SK-N-SH (cell line): ENCODE data around the gene PGAP3. TPM values are rescaled to one million over a fixed set of nuclear protein-coding genes. Genes with fewer than 3 reads are reported as not detected.

Experiments used
- CTCF ChIA-PET: fragments of 300-600, 350-600 bp; formaldehyde crosslinking; extraction: SDS; loops from one replicate; lab custom pipeline; 2021; lab: Yijun Ruan, JAX
- POLR2A ChIA-PET: fragments of 350-600 bp; sonication (Branson Sonifier 250); formaldehyde crosslinking; extraction: SDS; loops from one replicate; lab custom pipeline; 2020; ENCODE audit warnings: antibody characterized with exemption, inconsistent platforms; lab: Yijun Ruan, JAX
- DNase-seq: peaks from one replicate; pipeline ENCODE4 v3.0.0; 2012
- H2AFZ ChIP-seq: fragments of 200-600 bp; sonication (generic); 2 replicates; pipeline ENCODE4 v1.8.1; 2016; ENCODE audit warnings: antibody characterized with exemption, mild to moderate bottlenecking, low read depth
- H3F3A ChIP-seq: fragments of 200-600 bp; sonication (generic); replicated peaks from 2 replicates; pipeline ENCODE3; 2016; ENCODE audit warnings: antibody characterized with exemption, mild to moderate bottlenecking; ENCODE audit not compliant: insufficient read depth
- H3K27ac ChIP-seq, 2 experiments: fragments of 200-500 bp in 1 of 2; fragments of 200-600 bp in 1 of 2; sonication (Bioruptor generic) in 1 of 2; sonication (generic), shearing (Covaris generic) in 1 of 2; 2 replicates each; pipeline versions ENCODE4 v1.5.1 to v1.6.1; 2014 to 2016; ENCODE audit warnings: low read depth in 2 of 2, inconsistent platforms in 1 of 2, low read length in 1 of 2, mild to moderate bottlenecking in 1 of 2, mixed read lengths in 1 of 2
- H3K27me3 ChIP-seq: fragments of 200-600 bp; sonication (generic), shearing (Covaris generic); 2 replicates; pipeline ENCODE4 v1.6.1; 2016; ENCODE audit warnings: mixed run types; ENCODE audit not compliant: insufficient read depth
- H3K36me3 ChIP-seq, 2 experiments: fragments of 200-500 bp in 1 of 2; fragments of 200-600 bp in 1 of 2; sonication (Bioruptor generic) in 1 of 2; sonication (generic) in 1 of 2; replicated peaks in 1 of 2; 2 replicates each; pipeline versions ENCODE3 to v1.5.1; 2014 to 2016; ENCODE audit warnings: low read length in 1 of 2, mild to moderate bottlenecking in 1 of 2; ENCODE audit not compliant: insufficient read depth in 2 of 2, control insufficient read depth in 1 of 2
- H3K4me1 ChIP-seq, 2 experiments: fragments of 200-500 bp in 1 of 2; fragments of 200-600 bp in 1 of 2; sonication (Bioruptor generic) in 1 of 2; sonication (generic), shearing (Covaris generic) in 1 of 2; 2 replicates each; pipeline versions ENCODE4 v1.5.1 to v1.6.1; 2014 to 2016; ENCODE audit warnings: low read depth in 1 of 2, low read length in 1 of 2, mixed run types in 1 of 2; ENCODE audit not compliant: insufficient read depth in 2 of 2, control insufficient read depth in 1 of 2
- H3K4me2 ChIP-seq: fragments of 200-600 bp; sonication (generic), shearing (Covaris generic); 2 replicates; pipeline ENCODE4 v1.6.1; 2017; ENCODE audit warnings: mixed run types
- H3K4me3 ChIP-seq, 2 experiments: fragments of 200-500 bp in 1 of 2; fragments of 200-600 bp in 1 of 2; sonication (Bioruptor generic) in 1 of 2; sonication (generic), shearing (Covaris generic) in 1 of 2; 2 replicates each; pipeline versions ENCODE4 v1.5.1 to v1.8.1; 2014 to 2016; ENCODE audit warnings: low read depth in 2 of 2, inconsistent platforms in 1 of 2, low read length in 1 of 2, mild to moderate bottlenecking in 1 of 2, mixed read lengths in 1 of 2, moderate library complexity in 1 of 2
- H3K79me2 ChIP-seq: fragments of 200-600 bp; sonication (generic); 2 replicates; pipeline ENCODE4 v1.8.1; 2017; ENCODE audit warnings: mild to moderate bottlenecking; ENCODE audit not compliant: insufficient read depth
- H3K9ac ChIP-seq: fragments of 200-600 bp; sonication (generic); 2 replicates; pipeline ENCODE4 v1.6.1; 2017; ENCODE audit warnings: mixed run types
- H3K9me2 ChIP-seq: fragments of 200-600 bp; sonication (generic); 2 replicates; pipeline ENCODE4 v1.6.1; 2017; ENCODE audit warnings: mixed run types
- H3K9me3 ChIP-seq: fragments of 200-600 bp; sonication (generic); 2 replicates; pipeline ENCODE4 v1.6.1; 2017; ENCODE audit warnings: mixed run types, mild to moderate bottlenecking, moderate library complexity
- H4K20me1 ChIP-seq: fragments of 200-600 bp; sonication (generic); 2 replicates; pipeline ENCODE4 v1.6.1; 2017; ENCODE audit warnings: mild to moderate bottlenecking, mixed run types; ENCODE audit not compliant: insufficient read depth
- EZH2phosphoT487 ChIP-seq: fragments of 200-600 bp; sonication (generic); IDR thresholded peaks from 2 replicates; pipeline ENCODE4 v1.6.1; 2017; ENCODE audit warnings: low read depth, mixed run types, mild to moderate bottlenecking, antibody characterized with exemption, moderate library complexity, borderline replicate concordance
- FOXJ3 ChIP-seq: sonication (generic); formaldehyde crosslinking; IDR thresholded peaks from 2 replicates; pipeline ENCODE4 v1.5.1; 2020; ENCODE audit warnings: mild to moderate bottlenecking, missing genetic modification reagents
- FOXM1 ChIP-seq: IDR thresholded peaks from 2 replicates; pipeline ENCODE4 v1.4.0; 2012; ENCODE audit warnings: low read depth, mild to moderate bottlenecking
- GABPA ChIP-seq: IDR thresholded peaks from 2 replicates; pipeline ENCODE4 v1.4.0; 2012; ENCODE audit warnings: low read depth, mild to moderate bottlenecking
- GATA2 ChIP-seq: sonication (generic); formaldehyde crosslinking; IDR thresholded peaks from 2 replicates; pipeline ENCODE4 v1.5.0; 2020; ENCODE audit warnings: mild to moderate bottlenecking, missing genetic modification reagents
- JUND ChIP-seq: IDR thresholded peaks from 2 replicates; pipeline ENCODE4 v1.4.0; 2012
- MXI1 ChIP-seq: IDR thresholded peaks from 2 replicates; pipeline ENCODE4 v1.6.1; 2012; ENCODE audit warnings: mild to moderate bottlenecking, low read depth, low read length, improper control_type of control experiment
- NFIC ChIP-seq: IDR thresholded peaks from 2 replicates; pipeline ENCODE4 v1.4.0; 2012; ENCODE audit warnings: borderline replicate concordance
- POLR2AphosphoS5 ChIP-seq: IDR thresholded peaks from 2 replicates; pipeline ENCODE4 v1.6.1; 2012; ENCODE audit warnings: low read depth, low read length
- RAD21 ChIP-seq: IDR thresholded peaks from 2 replicates; pipeline ENCODE4 v1.6.1; 2012; ENCODE audit warnings: mild to moderate bottlenecking, low read length
- RCOR1 ChIP-seq: fragments of 150-350 bp; IDR thresholded peaks from 2 replicates; pipeline ENCODE4 v1.6.1; 2017; ENCODE audit warnings: antibody characterized with exemption, low read length
- RFX5 ChIP-seq: IDR thresholded peaks from 2 replicates; pipeline ENCODE4 v1.6.1; 2012; ENCODE audit warnings: mild to moderate bottlenecking, improper control_type of control experiment, low read length
- RXRA ChIP-seq: IDR thresholded peaks from 2 replicates; pipeline ENCODE4 v1.4.0; 2012; ENCODE audit warnings: low read depth, mild to moderate bottlenecking, borderline replicate concordance
- TCF12 ChIP-seq: IDR thresholded peaks from 2 replicates; pipeline ENCODE4 v1.4.0; 2012
- WGBS: methylation state at CpG from one replicate; pipeline ENCODE4 v1.1.6; 2017; ENCODE audit warnings: low lambda C conversion rate; 5-methylcytosine and 5-hydroxymethylcytosine counted together
- polyA plus RNA-seq, 3 experiments: library from polyadenylated mRNA; depleted of rRNA; stranded (reverse); fragments of >200 nt; gene quantifications; 2 replicates each; pipeline ENCODE4 v1.2.3, GENCODE V29; 2012
- TF ChIP-seq, protein P1 (sequence below): IDR thresholded peaks from 2 replicates; pipeline ENCODE4 v1.4.0; 2012; ENCODE audit warnings: low read depth
- TF ChIP-seq, protein P2 (sequence below): IDR thresholded peaks from 2 replicates; pipeline ENCODE4 v1.4.0; 2012; ENCODE audit warnings: low read depth, borderline replicate concordance
- TF ChIP-seq, protein P3 (sequence below): IDR thresholded peaks from 2 replicates; pipeline ENCODE4; 2012
- TF ChIP-seq, protein P4 (sequence below): fragments of 200-600 bp; sonication (generic); IDR thresholded peaks from 2 replicates; pipeline ENCODE4 v1.6.1; 2017; ENCODE audit warnings: antibody characterized with exemption, mild to moderate bottlenecking, moderate library complexity

PGAP3 gene
- polyA plus RNA-seq, 1 of the 3 experiments (the other 2 are of a cell fraction): 20.9 TPM

DNA sequence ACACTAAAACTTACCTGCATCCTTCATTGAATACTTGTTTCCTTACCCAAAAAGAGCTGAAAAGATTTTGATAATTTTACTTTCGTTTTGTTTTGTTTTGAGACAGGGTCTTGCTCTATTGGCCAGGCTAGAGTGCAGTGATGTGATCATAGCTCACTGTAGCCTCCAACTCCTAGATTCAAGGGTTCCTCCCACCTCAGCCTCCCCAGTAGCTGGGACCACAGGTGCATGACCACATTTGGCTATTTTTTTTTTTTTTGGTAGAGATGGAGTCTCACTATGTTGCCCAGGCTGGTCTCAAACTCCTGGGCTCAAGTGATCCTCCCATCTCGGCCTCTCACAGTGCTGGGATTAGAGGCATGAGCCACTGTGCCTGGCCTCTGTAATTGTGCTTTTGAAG lies 32.8 kb downstream of the PGAP3 start:
- no peak for DNase-seq
- Histone ChIP-seq H3K9me2 (no peaks in the 10 kb centered on the region), H3K4me1 (peaks cover 0 to 4% of the 10 kb centered on the region in 2 experiments; a peak in 1 of 4 replicates), H3K27ac (no peak overlapping the region), H3F3A (no peaks in the 10 kb centered on the region), H3K36me3 (peaks cover 0 to 19% of the 10 kb centered on the region in 2 experiments), H3K27me3 (no peaks in the 10 kb centered on the region), H3K4me2 (no peak overlapping the region), H3K9ac (no peak overlapping the region), H3K79me2 (no peaks in the 10 kb centered on the region), H4K20me1 (peaks cover 7% of the 10 kb centered on the region; the same call in 1 of the 2 replicates), H3K4me3 (no peak overlapping the region), H2AFZ (no peak overlapping the region), H3K9me3 (no peaks in the 10 kb centered on the region)
- TF ChIP-seq MXI1 (no peak), GABPA (no peak), FOXM1 (no peak), GATA2 (CRISPR knock-in tag) (no peak), FOXJ3 (no peak), RFX5 (no peak), NFIC (no peak), RCOR1 (no peak), TCF12 (no peak), RXRA (no peak), POLR2AphosphoS5 (no peak), JUND (no peak)
- TF ChIP-seq, protein P1, sequence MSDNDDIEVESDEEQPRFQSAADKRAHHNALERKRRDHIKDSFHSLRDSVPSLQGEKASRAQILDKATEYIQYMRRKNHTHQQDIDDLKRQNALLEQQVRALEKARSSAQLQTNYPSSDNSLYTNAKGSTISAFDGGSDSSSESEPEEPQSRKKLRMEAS: no peak
- TF ChIP-seq, protein P2, sequence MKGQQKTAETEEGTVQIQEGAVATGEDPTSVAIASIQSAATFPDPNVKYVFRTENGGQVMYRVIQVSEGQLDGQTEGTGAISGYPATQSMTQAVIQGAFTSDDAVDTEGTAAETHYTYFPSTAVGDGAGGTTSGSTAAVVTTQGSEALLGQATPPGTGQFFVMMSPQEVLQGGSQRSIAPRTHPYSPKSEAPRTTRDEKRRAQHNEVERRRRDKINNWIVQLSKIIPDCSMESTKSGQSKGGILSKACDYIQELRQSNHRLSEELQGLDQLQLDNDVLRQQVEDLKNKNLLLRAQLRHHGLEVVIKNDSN: no peak
- TF ChIP-seq, protein P3, sequence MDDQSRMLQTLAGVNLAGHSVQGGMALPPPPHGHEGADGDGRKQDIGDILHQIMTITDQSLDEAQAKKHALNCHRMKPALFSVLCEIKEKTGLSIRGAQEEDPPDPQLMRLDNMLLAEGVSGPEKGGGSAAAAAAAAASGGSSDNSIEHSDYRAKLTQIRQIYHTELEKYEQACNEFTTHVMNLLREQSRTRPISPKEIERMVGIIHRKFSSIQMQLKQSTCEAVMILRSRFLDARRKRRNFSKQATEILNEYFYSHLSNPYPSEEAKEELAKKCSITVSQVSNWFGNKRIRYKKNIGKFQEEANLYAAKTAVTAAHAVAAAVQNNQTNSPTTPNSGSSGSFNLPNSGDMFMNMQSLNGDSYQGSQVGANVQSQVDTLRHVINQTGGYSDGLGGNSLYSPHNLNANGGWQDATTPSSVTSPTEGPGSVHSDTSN: no peak
- ChIA-PET POLR2A (interaction anchor here (0.7 kb wide), 1 partner anchor 10 kb away, joined by 8 read pairs; no protein-coding TSS in a partner anchor), CTCF (interaction anchor here (0.7 to 7.6 kb wide), 12 partner anchors 14 to 118 kb away, joined by 3 to 149 read pairs (median 8); partner anchors contain the start of genes ERBB2, PNMT, PPP1R1B and STARD3)
- WGBS: 84% methylated on average over 2 of the region's 2 CpGs

DNA sequence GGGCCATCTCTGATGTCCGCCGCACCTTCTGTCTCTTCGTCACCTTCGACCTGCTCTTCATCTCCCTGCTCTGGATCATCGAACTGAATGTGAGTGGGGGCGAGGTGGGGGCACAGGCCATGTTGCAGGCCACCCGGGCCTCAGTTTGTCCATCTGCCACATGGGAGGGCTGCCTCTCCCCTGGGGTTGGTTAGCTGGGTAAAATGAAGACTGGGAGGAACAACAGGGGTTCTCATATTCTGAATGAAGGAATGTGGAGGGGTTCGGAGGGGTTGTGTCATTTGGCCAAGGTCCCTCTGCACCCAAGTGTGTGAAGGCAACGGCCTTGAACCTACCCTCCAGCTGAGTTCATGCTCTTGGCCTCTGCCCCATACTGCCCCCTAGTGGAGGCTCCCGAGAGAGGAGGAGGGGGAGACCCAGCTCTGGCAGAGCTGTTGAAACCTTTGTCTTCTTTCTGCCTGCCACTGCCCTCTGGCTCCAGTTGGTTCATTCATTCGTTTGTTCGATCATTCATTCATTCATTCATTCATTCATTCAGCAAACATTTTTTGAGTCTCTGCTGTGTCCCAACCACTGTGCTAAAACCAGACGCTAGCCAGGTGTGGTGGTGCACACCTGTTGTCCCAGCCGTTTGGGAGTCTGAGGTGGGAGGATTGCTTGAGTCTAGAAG lies 34.1 kb downstream of the PGAP3 start:
- Histone ChIP-seq H3K9me3 (no peaks in the 10 kb centered on the region), H3K9me2 (no peaks in the 10 kb centered on the region), H4K20me1 (peaks cover 7% of the 10 kb centered on the region; the same call in 1 of the 2 replicates), H3K79me2 (peaks cover 5% of the 10 kb centered on the region; the same call in 1 of the 2 replicates), H3K4me2 (no peak overlapping the region), H3K4me3 (no peak overlapping the region; a peak in 1 of 4 replicates), H3K36me3 (peaks cover 0 to 12% of the 10 kb centered on the region in 2 experiments), H3K27me3 (no peaks in the 10 kb centered on the region), H2AFZ (no peak overlapping the region), H3K4me1 (peaks cover 0 to 4% of the 10 kb centered on the region in 2 experiments; a peak in 1 of 4 replicates), H3K27ac (no peak overlapping the region), H3K9ac (no peak overlapping the region), H3F3A (no peaks in the 10 kb centered on the region)
- WGBS: 52% methylated on average over 13 of the region's 14 CpGs
- no peak for TF ChIP-seq FOXJ3
- no peak for TF ChIP-seq EZH2phosphoT487
- TF ChIP-seq RAD21: peak; percentile 26; the same call in 1 of the 2 replicates
- TF ChIP-seq, protein P4, sequence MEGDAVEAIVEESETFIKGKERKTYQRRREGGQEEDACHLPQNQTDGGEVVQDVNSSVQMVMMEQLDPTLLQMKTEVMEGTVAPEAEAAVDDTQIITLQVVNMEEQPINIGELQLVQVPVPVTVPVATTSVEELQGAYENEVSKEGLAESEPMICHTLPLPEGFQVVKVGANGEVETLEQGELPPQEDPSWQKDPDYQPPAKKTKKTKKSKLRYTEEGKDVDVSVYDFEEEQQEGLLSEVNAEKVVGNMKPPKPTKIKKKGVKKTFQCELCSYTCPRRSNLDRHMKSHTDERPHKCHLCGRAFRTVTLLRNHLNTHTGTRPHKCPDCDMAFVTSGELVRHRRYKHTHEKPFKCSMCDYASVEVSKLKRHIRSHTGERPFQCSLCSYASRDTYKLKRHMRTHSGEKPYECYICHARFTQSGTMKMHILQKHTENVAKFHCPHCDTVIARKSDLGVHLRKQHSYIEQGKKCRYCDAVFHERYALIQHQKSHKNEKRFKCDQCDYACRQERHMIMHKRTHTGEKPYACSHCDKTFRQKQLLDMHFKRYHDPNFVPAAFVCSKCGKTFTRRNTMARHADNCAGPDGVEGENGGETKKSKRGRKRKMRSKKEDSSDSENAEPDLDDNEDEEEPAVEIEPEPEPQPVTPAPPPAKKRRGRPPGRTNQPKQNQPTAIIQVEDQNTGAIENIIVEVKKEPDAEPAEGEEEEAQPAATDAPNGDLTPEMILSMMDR: peak; percentile 93
- ChIA-PET POLR2A (no interaction called here), CTCF (interaction anchor here (0.6 to 7.6 kb wide), 27 partner anchors 13 to 373 kb away, joined by 3 to 149 read pairs (median 4); partner anchors contain the start of genes ERBB2, PGAP3, PNMT and PPP1R1B)
- DNase-seq: peak; percentile 92
